CD8-positive, alpha-beta memory T cell (primary cell): ENCODE measurements around the gene KCNJ9. TPM values are rescaled to one million over a fixed set of nuclear protein-coding genes. Genes with fewer than 3 reads are reported as not detected.

Source experiments
- CTCF ChIA-PET: fragments of 350-600 bp; sonication (Branson Sonifier 250); formaldehyde crosslinking; loops from one replicate; lab custom pipeline; 2021; ENCODE audit warnings: antibody characterized with exemption; lab: Charles Lee
- POLR2A ChIA-PET: fragments of 350-600 bp; sonication (Branson Sonifier 250); formaldehyde crosslinking; loops from one replicate; lab custom pipeline; 2021; ENCODE audit warnings: antibody characterized with exemption; lab: Charles Lee
- DNase-seq, 5 donors: peaks; one replicate each; pipeline versions ENCODE4 v3.0.0 to v3.0.0-alpha.2; 2020 to 2022; ENCODE audit warnings: mixed read lengths in 1 of 5
- H3K27ac ChIP-seq: one replicate; pipeline ENCODE4 v1.7.0; 2013; ENCODE audit warnings: low read depth, mild to moderate bottlenecking, low read length, moderate library complexity
- H3K27me3 ChIP-seq: 2 replicates; pipeline ENCODE4 v1.7.0; 2013; ENCODE audit warnings: low read length, mild to moderate bottlenecking; ENCODE audit not compliant: insufficient read depth, poor library complexity, severe bottlenecking
- H3K36me3 ChIP-seq: 2 replicates; pipeline ENCODE4 v1.7.0; 2013; ENCODE audit warnings: mild to moderate bottlenecking, low read length, moderate library complexity; ENCODE audit not compliant: insufficient read depth
- H3K4me1 ChIP-seq: 2 replicates; pipeline ENCODE4 v1.7.0; 2013; ENCODE audit warnings: mild to moderate bottlenecking, low read length, moderate library complexity; ENCODE audit not compliant: insufficient read depth
- H3K4me3 ChIP-seq: 2 replicates; pipeline ENCODE4 v1.7.0; 2013; ENCODE audit warnings: mild to moderate bottlenecking, low read length
- H3K9me3 ChIP-seq: 2 replicates; pipeline ENCODE4 v1.7.0; 2013; ENCODE audit warnings: mild to moderate bottlenecking, low read length
- H3K27ac Mint-ChIP-seq, 8 donors: one replicate each; pipeline ENCODE4 v1.8.0; 2020 to 2021; ENCODE audit warnings: mixed read lengths in 8 of 8, mild to moderate bottlenecking in 6 of 8, inconsistent platforms in 3 of 8, moderate library complexity in 3 of 8
- H3K27me3 Mint-ChIP-seq, 2 donors: one replicate each; pipeline ENCODE4 v1.8.0; 2020 to 2021; ENCODE audit warnings: mixed read lengths in 2 of 2, mild to moderate bottlenecking in 1 of 2, moderate library complexity in 1 of 2
- H3K36me3 Mint-ChIP-seq, 3 donors: one replicate each; pipeline ENCODE4 v1.8.0; 2020 to 2021; ENCODE audit warnings: mixed read lengths in 3 of 3, inconsistent platforms in 1 of 3, mild to moderate bottlenecking in 1 of 3
- H3K4me1 Mint-ChIP-seq, 3 donors: one replicate each; pipeline ENCODE4 v1.8.0; 2020 to 2021; ENCODE audit warnings: mixed read lengths in 3 of 3, inconsistent platforms in 1 of 3, mild to moderate bottlenecking in 1 of 3
- H3K4me3 Mint-ChIP-seq, 7 donors: one replicate each; pipeline ENCODE4 v1.8.0; 2020 to 2021; ENCODE audit warnings: mixed read lengths in 7 of 7, mild to moderate bottlenecking in 6 of 7, moderate library complexity in 4 of 7, inconsistent platforms in 2 of 7
- H3K9me3 Mint-ChIP-seq, 5 donors: one replicate each; pipeline ENCODE4 v1.8.0; 2020 to 2022; ENCODE audit warnings: mixed read lengths in 5 of 5, mild to moderate bottlenecking in 3 of 5, moderate library complexity in 2 of 5, inconsistent platforms in 1 of 5
- polyA plus RNA-seq: library from polyadenylated mRNA; unstranded; fragments of 300-500 nt; fragmentation: Illumina TruSeq; gene quantifications from one replicate; pipeline ENCODE4 v1.2.3, GENCODE V29; 2021
- total RNA-seq, 2 experiments: library from RNA; stranded (reverse); gene quantifications; one replicate each; pipeline ENCODE4 v1.2.3, GENCODE V29; 2021

The KCNJ9 gene
- total and polyA plus RNA-seq, 3 experiments from 2014 or later, result 0.04 TPM; not detected in 2

- Mint-ChIP-seq H3K27me3 (peaks cover 27 to 50% of the 10 kb centered on the region in 2 donors), H3K9me3 (no peaks in the 10 kb centered on the region), H3K36me3 (no peaks in the 10 kb centered on the region), H3K4me3 (no peak overlapping the region), H3K27ac (peak overlapping the region in 1 of 8 donors; percentile 79), H3K4me1 (peaks cover 8 to 13% (median 10%) of the 10 kb centered on the region in 3 donors)
- ChIA-PET POLR2A (no interaction called here), CTCF (interaction anchor here (1.0 to 3.4 kb wide), 3 partner anchors 12 to 21 kb away, joined by 3 to 18 read pairs (median 15); no protein-coding TSS in a partner anchor)
- Histone ChIP-seq H3K4me1 (peaks cover 9% of the 10 kb centered on the region), H3K36me3 (no peaks in the 10 kb centered on the region), H3K27me3 (peaks cover 22% of the 10 kb centered on the region), H3K27ac (no peak overlapping the region), H3K9me3 (no peaks in the 10 kb centered on the region), H3K4me3 (no peak overlapping the region)
- DNase-seq, result no peak
Observed at GRCh38 chr1:160066829-160067745, 14.3 kb upstream of the KCNJ9 start.

- Histone ChIP-seq H3K9me3 (no peaks in the 10 kb centered on the region), H3K27ac (no peak overlapping the region), H3K4me1 (peaks cover 9% of the 10 kb centered on the region), H3K4me3 (no peak overlapping the region), H3K27me3 (peaks cover 23% of the 10 kb centered on the region), H3K36me3 (no peaks in the 10 kb centered on the region)
- peak overlapping the region in 1 of 7 donors; percentile 25 for H3K4me3 Mint-ChIP-seq
- no peak for DNase-seq
- H3K27ac Mint-ChIP-seq, result no peak overlapping the region
- ChIA-PET CTCF (interaction anchor here (2.8 to 3.4 kb wide), 2 partner anchors 11 to 18 kb away, joined by 15 to 18 read pairs; no protein-coding TSS in a partner anchor), POLR2A (no interaction called here)
- peaks cover 0 to 4% (median 0%) of the 10 kb centered on the region in 3 donors for H3K36me3 Mint-ChIP-seq
- peaks cover 28 to 52% of the 10 kb centered on the region in 2 donors for H3K27me3 Mint-ChIP-seq
- H3K9me3 Mint-ChIP-seq, result no peaks in the 10 kb centered on the region
- H3K4me1 Mint-ChIP-seq, result peaks cover 8 to 13% (median 10%) of the 10 kb centered on the region in 3 donors
Observed at GRCh38 chr1:160068225-160068624, 13.1 kb upstream of the KCNJ9 start.

- no peak for DNase-seq
- ChIA-PET POLR2A (interaction anchor here (0.5 to 0.8 kb wide), 3 partner anchors 17 to 62 kb away, joined by 3 to 4 read pairs (median 3); partner anchors contain the start of gene PIGM), CTCF (interaction anchor here (0.8 to 2.3 kb wide), 3 partner anchors 12 to 23 kb away, joined by 3 to 6 read pairs (median 3); partner anchors contain the start of gene KCNJ9)
- H3K4me3 Mint-ChIP-seq, result peak within 1 kb of the TSS; percentile 83 to 93 (median 90)
- H3K27me3 Mint-ChIP-seq, result peaks cover 24 to 58% of the 10 kb centered on the region in 2 donors
- H3K4me1 ChIP-seq, result peaks cover 9% of the 10 kb centered on the region
- H3K9me3 Mint-ChIP-seq, result no peaks in the 10 kb centered on the region
- peaks cover 8 to 13% (median 10%) of the 10 kb centered on the region in 3 donors for H3K4me1 Mint-ChIP-seq
- H3K9me3 ChIP-seq, result no peaks in the 10 kb centered on the region
- H3K36me3 Mint-ChIP-seq, result peaks cover 0 to 5% (median 0%) of the 10 kb centered on the region in 3 donors
- H3K36me3 ChIP-seq, result no peaks in the 10 kb centered on the region
- H3K27ac ChIP-seq, result no peak within 1 kb of the TSS
- H3K27me3 ChIP-seq, result peaks cover 23% of the 10 kb centered on the region
- peak within 1 kb of the TSS; percentile 69 for H3K4me3 ChIP-seq
- peak within 1 kb of the TSS in 7 of 8 donors; percentile 17 to 75 (median 48) for H3K27ac Mint-ChIP-seq
Observed at GRCh38 chr1:160069460-160070231, 11.7 kb upstream of the KCNJ9 start, which contains the start of gene KCNJ10. Gene KCNJ10 (minus strand): TSS chr1:160070160. CDS start chr1:160042532, 27,628 bp downstream.

- H3K27ac Mint-ChIP-seq, result peak overlapping the region in 6 of 8 donors; percentile 17 to 68 (median 48)
Observed at GRCh38 chr1:160070243-160071163, 10.8 kb upstream of the KCNJ9 start.

GRCh38 chr1:160071289-160071688 is 10.0 kb upstream of the KCNJ9 start:
- Histone ChIP-seq H3K27me3 (peaks cover 23% of the 10 kb centered on the region), H3K36me3 (no peaks in the 10 kb centered on the region), H3K4me1 (peaks cover 9% of the 10 kb centered on the region), H3K27ac (no peak overlapping the region), H3K9me3 (no peaks in the 10 kb centered on the region), H3K4me3 (no peak overlapping the region)
- H3K4me3 Mint-ChIP-seq, result no peak overlapping the region
- no peak for DNase-seq
- H3K36me3 Mint-ChIP-seq, result peaks cover 0 to 5% (median 0%) of the 10 kb centered on the region in 3 donors
- H3K27ac Mint-ChIP-seq, result no peak overlapping the region
- H3K4me1 Mint-ChIP-seq, result peaks cover 8 to 13% (median 10%) of the 10 kb centered on the region in 3 donors
- ChIA-PET POLR2A (interaction anchor here (0.7 kb wide), 1 partner anchor 11 kb away, joined by 3 read pairs; no protein-coding TSS in a partner anchor), CTCF (interaction anchor here (1.2 to 4.4 kb wide), 4 partner anchors 12 to 25 kb away, joined by 3 to 18 read pairs (median 4); no protein-coding TSS in a partner anchor)
- H3K27me3 Mint-ChIP-seq, result peaks cover 28 to 72% of the 10 kb centered on the region in 2 donors
- no peaks in the 10 kb centered on the region for H3K9me3 Mint-ChIP-seq

More at GRCh38 chr1:160070243-160071163, 10.8 kb upstream of the KCNJ9 start:
- no peaks in the 10 kb centered on the region for H3K36me3 ChIP-seq
- H3K4me1 Mint-ChIP-seq, result peaks cover 8 to 13% (median 10%) of the 10 kb centered on the region in 3 donors
- H3K9me3 Mint-ChIP-seq, result no peaks in the 10 kb centered on the region
- H3K27me3 ChIP-seq, result peaks cover 23% of the 10 kb centered on the region
- DNase-seq, result peak; percentile 60 to 82 (median 65)
- CTCF ChIA-PET, result interaction anchor here (0.8 to 4.4 kb wide), 5 partner anchors 11 to 24 kb away, joined by 3 to 18 read pairs (median 3); partner anchors contain the start of gene KCNJ9
- H3K27ac ChIP-seq, result no peak overlapping the region
- H3K27me3 Mint-ChIP-seq, result peaks cover 26 to 64% of the 10 kb centered on the region in 2 donors
- no peaks in the 10 kb centered on the region for H3K9me3 ChIP-seq
- H3K4me1 ChIP-seq, result peaks cover 9% of the 10 kb centered on the region
- H3K4me3 ChIP-seq, result peak overlapping the region; percentile 69
- H3K36me3 Mint-ChIP-seq, result peaks cover 0 to 5% (median 0%) of the 10 kb centered on the region in 3 donors
- peak overlapping the region; percentile 83 to 93 (median 90) for H3K4me3 Mint-ChIP-seq
- POLR2A ChIA-PET, result interaction anchor here (0.5 to 0.8 kb wide), 4 partner anchors 10 to 61 kb away, joined by 3 to 4 read pairs (median 3); partner anchors contain the start of gene PIGM

- H3K4me1 ChIP-seq, result peaks cover 9% of the 10 kb centered on the region
- no peak overlapping the region for H3K27ac ChIP-seq
- no peaks in the 10 kb centered on the region for H3K9me3 ChIP-seq
- no peak for DNase-seq
- H3K4me3 ChIP-seq, result no peak overlapping the region
- ChIA-PET CTCF (interaction anchor here (4.4 kb wide), 1 partner anchor 11 kb away, joined by 18 read pairs; no protein-coding TSS in a partner anchor), POLR2A (no interaction called here)
- Mint-ChIP-seq H3K27me3 (peaks cover 30 to 75% of the 10 kb centered on the region in 2 donors), H3K36me3 (peaks cover 0 to 5% (median 0%) of the 10 kb centered on the region in 3 donors), H3K4me1 (peaks cover 8 to 9% (median 9%) of the 10 kb centered on the region in 3 donors), H3K4me3 (no peak overlapping the region), H3K27ac (no peak overlapping the region), H3K9me3 (no peaks in the 10 kb centered on the region)
- no peaks in the 10 kb centered on the region for H3K36me3 ChIP-seq
- H3K27me3 ChIP-seq, result peaks cover 39% of the 10 kb centered on the region
Observed at GRCh38 chr1:160074865-160075264, 6.5 kb upstream of the KCNJ9 start.
